Colonic mucosa (tissue), 4 donors: Measurements from ENCODE around the gene HTR7. TPM values are rescaled to one million over a fixed set of nuclear protein-coding genes. Genes with fewer than 3 reads are reported as not detected.
"Not testable (repeated sequence)": the region's sequence is repeated elsewhere in the genome, so short reads cannot be mapped to it uniquely, and the experiment has no call there.

Source experiments
- DNase-seq: peaks from one replicate; pipeline ENCODE4 v3.0.0-alpha.2; 2020
- H3K27ac ChIP-seq: fragments of 200-600 bp; one replicate; pipeline ENCODE4 v1.8.0; 2021
- H3K27me3 ChIP-seq: fragments of 200-600 bp; one replicate; pipeline ENCODE4 v1.8.0; 2021
- H3K36me3 ChIP-seq: fragments of 200-600 bp; one replicate; pipeline ENCODE4 v1.8.0; 2021
- H3K4me1 ChIP-seq: fragments of 200-600 bp; one replicate; pipeline ENCODE4 v1.8.0; 2021; ENCODE audit warnings: mild to moderate bottlenecking
- H3K4me3 ChIP-seq: fragments of 200-600 bp; one replicate; pipeline ENCODE4 v1.8.0; 2021
- H3K9ac ChIP-seq, 2 donors: one replicate each; pipeline ENCODE4 v1.7.0; 2013; ENCODE audit warnings: control low read depth in 2 of 2, low read depth in 2 of 2, low read length in 2 of 2
- H3K9me3 ChIP-seq: fragments of 200-600 bp; one replicate; pipeline ENCODE4 v1.8.0; 2021
- CTCF ChIP-seq: fragments of 200-600 bp; IDR thresholded peaks from one replicate; pipeline ENCODE4 v1.8.0; 2022; ENCODE audit warnings: antibody characterized with exemption, mild to moderate bottlenecking
- intact Hi-C: fragments of 100-400 bp; cut with DNase I; formaldehyde crosslinking; loops from one replicate; pipeline ENCODE4 v1.14.1; 2022
- total RNA-seq, 2 donors: library from RNA; stranded (reverse); fragmentation: NEBNext Ultra II Directional in 1 of 2; extraction: Animal tissue kit (Norgen Biotek cat#: 25700) in 1 of 2; gene quantifications; one replicate each; pipeline ENCODE4 v1.2.1, GENCODE V29; 2021
- donor health status: healthy.
- donor health status: DM: no; HTN: no; CAD: no.
- donor health status: DM: no; HTN: no; CAD: no.

Gene HTR7
- under 1 TPM; 0.07 to 0.29 TPM for total RNA-seq

DNA sequence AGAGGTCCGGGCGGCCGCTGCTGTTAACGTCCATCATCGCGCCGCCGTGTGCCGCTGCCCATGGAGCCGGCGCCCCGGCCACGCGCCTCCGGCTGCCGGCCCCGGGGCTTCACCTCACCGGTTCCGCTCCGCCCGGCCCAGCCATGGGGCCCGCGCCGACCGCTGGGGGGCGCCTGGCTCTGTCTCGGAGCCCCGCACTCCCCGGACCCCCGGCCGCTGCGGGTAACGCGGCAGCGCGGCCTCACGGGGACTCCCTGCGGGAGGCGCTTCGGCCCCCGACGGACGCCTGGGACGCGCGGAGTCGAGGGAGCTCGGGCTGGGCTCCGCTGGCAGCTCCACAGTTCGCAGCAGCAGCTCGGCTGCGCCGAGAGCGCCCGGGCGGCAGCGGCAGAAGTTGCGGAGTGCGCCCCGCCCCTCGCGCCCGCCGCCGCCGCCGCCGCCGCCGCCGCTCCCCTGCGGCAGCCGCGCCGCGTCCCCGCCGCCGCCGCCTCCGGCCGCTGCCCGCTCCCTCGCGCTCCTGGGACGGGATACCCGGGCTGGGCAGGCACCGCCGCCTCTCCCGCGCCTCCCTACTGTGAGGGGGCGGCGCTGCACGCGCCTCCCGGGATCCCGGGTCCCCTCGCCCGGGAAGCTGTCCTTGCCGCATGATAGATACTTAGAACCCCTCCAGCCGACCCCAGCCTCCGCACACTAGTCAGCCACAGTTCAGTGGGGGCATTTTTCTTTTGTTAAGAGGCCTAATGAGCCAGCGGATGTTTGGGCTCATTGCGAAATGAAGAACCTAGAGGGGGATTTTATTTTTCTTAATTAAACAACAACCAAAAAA, at the start of gene HTR7:
HTR7 (minus strand) TSS at position 405 of the 826 bp plus-strand sequence; CDS start at position 37, 368 bp downstream.
- Histone ChIP-seq H3K27ac (peak within 1 kb of the TSS; percentile 29), H3K27me3 (peaks cover 36% of the 10 kb centered on the region), H3K36me3 (no peaks in the 10 kb centered on the region), H3K9me3 (no peaks in the 10 kb centered on the region), H3K4me1 (peaks cover 5% of the 10 kb centered on the region), H3K9ac (peak within 1 kb of the TSS; percentile 40 to 54), H3K4me3 (peak within 1 kb of the TSS; percentile 67)
- peak; percentile 52 for DNase-seq
- intact Hi-C loops = no loop called here
- TF ChIP-seq CTCF = peak; percentile 28

DNA sequence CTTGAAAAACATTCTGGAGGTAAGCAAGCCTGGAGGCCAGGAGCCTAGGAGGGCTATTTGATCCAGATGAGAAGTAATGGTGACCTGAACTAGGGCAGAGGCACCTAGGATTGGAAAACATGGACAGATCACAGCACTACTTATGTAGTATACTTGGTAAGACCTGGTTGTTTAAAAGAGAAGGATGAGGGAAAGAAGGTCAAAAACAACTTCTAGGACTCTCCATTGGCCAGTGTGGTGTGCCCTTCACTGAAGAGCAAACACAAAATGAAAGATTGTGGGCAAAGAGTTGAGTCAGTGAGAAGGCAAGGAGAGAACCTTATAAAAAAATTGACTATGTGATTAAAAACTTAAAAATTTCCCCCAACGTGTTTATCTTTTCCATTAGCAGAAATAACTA, 48.8 kb upstream of the HTR7 start:
- no peak overlapping the region for H3K9ac ChIP-seq
- intact Hi-C loops = no loop called here
- TF ChIP-seq CTCF = no peak
- no peak for DNase-seq
- no peak overlapping the region for H3K4me3 ChIP-seq
- H3K27me3 ChIP-seq = no peaks in the 10 kb centered on the region
- no peaks in the 10 kb centered on the region for H3K9me3 ChIP-seq
- H3K36me3 ChIP-seq = no peaks in the 10 kb centered on the region
- H3K27ac ChIP-seq = no peak overlapping the region
- no peaks in the 10 kb centered on the region for H3K4me1 ChIP-seq

DNA sequence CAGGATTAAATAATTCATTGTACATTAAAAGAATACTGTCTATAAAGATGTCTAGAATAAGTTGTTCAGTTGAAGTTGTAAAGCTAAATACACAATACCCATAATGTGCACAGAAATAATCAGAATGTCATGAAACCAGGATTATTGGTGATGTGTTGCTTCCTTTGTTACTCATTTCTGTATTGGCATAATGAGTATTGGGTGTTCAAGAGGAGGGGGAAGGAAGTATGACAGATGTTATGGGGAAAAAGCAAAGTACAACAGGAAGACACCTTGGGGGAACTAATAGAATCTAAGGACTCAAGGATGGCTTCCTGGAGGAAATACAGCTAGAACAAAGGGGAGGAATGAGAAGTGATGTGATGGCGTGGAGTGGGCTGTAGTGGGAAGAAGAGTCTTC, 48.1 kb upstream of the HTR7 start:
- intact Hi-C loops = no loop called here
- Histone ChIP-seq H3K27me3 (no peaks in the 10 kb centered on the region), H3K4me3 (no peak overlapping the region), H3K9ac (no peak overlapping the region), H3K36me3 (no peaks in the 10 kb centered on the region), H3K9me3 (no peaks in the 10 kb centered on the region), H3K4me1 (no peaks in the 10 kb centered on the region), H3K27ac (no peak overlapping the region)
- DNase-seq = no peak
- TF ChIP-seq CTCF = no peak

- H3K9me3 ChIP-seq, DNase-seq, intact Hi-C loops, H3K9ac ChIP-seq, H3K27ac ChIP-seq, H3K4me3 ChIP-seq, H3K27me3 ChIP-seq, H3K36me3 ChIP-seq, H3K4me1 ChIP-seq: not testable (repeated sequence)
Observed at GRCh38 chr10:90896916-90897315, 39.1 kb upstream of the HTR7 start.

DNA sequence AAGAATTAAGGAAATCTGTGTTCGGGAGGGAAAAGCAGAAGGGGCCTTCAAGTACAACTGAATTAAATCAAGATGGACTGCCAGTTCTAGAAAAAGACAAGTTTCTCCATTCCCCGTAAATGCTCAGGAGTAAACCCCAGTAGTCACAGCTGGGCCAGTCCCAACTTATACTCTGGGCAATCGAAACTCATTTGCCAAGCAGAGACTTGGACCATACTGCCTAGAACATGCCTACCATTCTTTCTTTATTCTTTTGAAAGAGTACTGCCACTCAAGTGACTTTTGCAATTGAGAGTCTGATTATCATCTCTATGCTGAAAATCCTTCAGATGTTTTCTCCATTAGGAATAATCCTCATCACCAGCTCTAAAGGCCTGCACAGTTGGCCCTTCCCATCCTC, 35.4 kb upstream of the HTR7 start:
- Histone ChIP-seq H3K4me1 (no peaks in the 10 kb centered on the region), H3K9me3 (no peaks in the 10 kb centered on the region), H3K9ac (no peak overlapping the region), H3K27ac (no peak overlapping the region), H3K27me3 (no peaks in the 10 kb centered on the region), H3K36me3 (no peaks in the 10 kb centered on the region), H3K4me3 (no peak overlapping the region)
- DNase-seq = no peak
- no peak for TF ChIP-seq CTCF
- intact Hi-C loops = no loop called here

DNA sequence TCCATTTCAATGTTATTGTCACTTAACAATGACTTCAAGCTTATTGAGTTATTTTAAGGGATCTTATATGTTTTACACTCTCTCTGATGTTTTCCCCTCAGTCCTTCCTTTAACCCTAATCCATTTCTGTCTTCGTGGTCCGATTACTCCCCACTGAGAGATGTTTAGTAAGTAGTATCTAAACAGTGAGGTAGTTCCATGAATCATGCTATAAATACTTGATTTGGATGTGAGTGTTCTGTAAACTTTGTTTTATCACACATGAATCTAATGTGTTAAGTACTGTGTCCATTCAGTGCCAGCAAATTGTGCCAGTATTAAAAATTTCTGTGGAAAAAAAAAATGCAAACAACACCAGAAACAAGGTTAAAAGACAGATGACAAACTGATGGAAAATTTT, 32.5 kb upstream of the HTR7 start:
- no peaks in the 10 kb centered on the region for H3K27me3 ChIP-seq
- DNase-seq = no peak
- no peaks in the 10 kb centered on the region for H3K4me1 ChIP-seq
- H3K27ac ChIP-seq = no peak overlapping the region
- H3K36me3 ChIP-seq = no peaks in the 10 kb centered on the region
- no peak for TF ChIP-seq CTCF
- H3K4me3 ChIP-seq = no peak overlapping the region
- no peaks in the 10 kb centered on the region for H3K9me3 ChIP-seq
- no peak overlapping the region for H3K9ac ChIP-seq
- intact Hi-C loops = no loop called here
